OCI-LY7 (cell line): ENCODE measurements around the gene ERCC6. TPM values are rescaled to one million over a fixed set of nuclear protein-coding genes. Genes with fewer than 3 reads are reported as not detected.

Experiments used
- BruUV-seq: library from RNA; stranded (reverse); fragments of 400-500 nt; replicated peaks from 2 replicates; lab custom pipeline; 2021; lab: Mats Ljungman, UMichigan
- CTCF ChIA-PET: fragments of 300-600 bp; sonication (Branson Sonifier 250); formaldehyde crosslinking; loops from one replicate; lab custom pipeline; 2022; ENCODE audit warnings: antibody characterized with exemption; ENCODE audit not compliant: unreplicated experiment; lab: Charles Lee
- POLR2A ChIA-PET: fragments of 300-600 bp; sonication (Branson Sonifier 250); formaldehyde crosslinking; loops from one replicate; lab custom pipeline; 2022; ENCODE audit warnings: antibody characterized with exemption; lab: Charles Lee
- DNase-seq: peaks from one replicate; pipeline ENCODE4 v3.0.0-alpha.2; 2015; ENCODE audit warnings: low spot score
- H2AFZ ChIP-seq: fragments of 200-600 bp; sonication (generic), shearing (Covaris generic); 2 replicates; pipeline ENCODE4 v1.6.1; 2014; ENCODE audit warnings: mild to moderate bottlenecking, antibody characterized with exemption, low read length, moderate library complexity
- H3K27ac ChIP-seq: fragments of 200-600 bp; sonication (generic); 2 replicates; pipeline ENCODE4 v1.5.1; 2014; ENCODE audit warnings: mixed run types, low read depth, mild to moderate bottlenecking, moderate library complexity, low read length, inconsistent platforms; ENCODE audit not compliant: poor library complexity, severe bottlenecking
- H3K36me3 ChIP-seq: fragments of 200-600 bp; sonication (generic); 2 replicates; pipeline ENCODE4 v1.6.1; 2014; ENCODE audit warnings: mild to moderate bottlenecking, antibody characterized with exemption, low read length, moderate library complexity, mixed read lengths; ENCODE audit not compliant: insufficient read depth
- H3K4me1 ChIP-seq: fragments of 200-600 bp; sonication (generic); 2 replicates; pipeline ENCODE4 v1.5.1; 2014; ENCODE audit warnings: mild to moderate bottlenecking, low read length; ENCODE audit not compliant: insufficient read depth, poor library complexity, severe bottlenecking
- H3K4me2 ChIP-seq: fragments of 200-600 bp; sonication (generic); 2 replicates; pipeline ENCODE4 v1.6.1; 2014; ENCODE audit warnings: mild to moderate bottlenecking, low read length
- H3K4me3 ChIP-seq: fragments of 200-600 bp; sonication (generic); 2 replicates; pipeline ENCODE4 v1.5.1; 2014; ENCODE audit warnings: mild to moderate bottlenecking, low read depth, low read length; ENCODE audit not compliant: poor library complexity, severe bottlenecking
- H3K79me2 ChIP-seq: fragments of 200-600 bp; sonication (generic); 2 replicates; pipeline ENCODE4 v1.6.1; 2016; ENCODE audit warnings: low read depth, mild to moderate bottlenecking, low read length, moderate library complexity, mixed read lengths; ENCODE audit not compliant: insufficient read depth
- H3K9me2 ChIP-seq: fragments of 200-600 bp; sonication (generic); 2 replicates; pipeline ENCODE4 v1.6.1; 2016; ENCODE audit warnings: mild to moderate bottlenecking, low read length, mixed read lengths; ENCODE audit not compliant: insufficient read depth
- H3K9me3 ChIP-seq: fragments of 200-600 bp; sonication (generic); 2 replicates; pipeline ENCODE4 v1.6.1; 2014; ENCODE audit warnings: mild to moderate bottlenecking, mixed run types, low read length, mixed read lengths
- H4K20me1 ChIP-seq: fragments of 200-600 bp; sonication (generic); 2 replicates; pipeline ENCODE4 v1.6.1; 2014; ENCODE audit warnings: mild to moderate bottlenecking, antibody characterized with exemption, low read length, moderate library complexity, mixed read lengths; ENCODE audit not compliant: insufficient read depth
- EZH2phosphoT487 ChIP-seq: fragments of 200-600 bp; sonication (generic); IDR thresholded peaks from 2 replicates; pipeline ENCODE4 v1.6.1; 2018; ENCODE audit warnings: low read depth, borderline replicate concordance, mild to moderate bottlenecking, mixed run types, antibody characterized with exemption, low read length, moderate library complexity, mixed read lengths
- intact Hi-C: fragments of 100-400 bp; cut with micrococcal nuclease; formaldehyde crosslinking; loops from one replicate; pipeline ENCODE4 v1.10.0; 2022; ENCODE audit not compliant: unreplicated experiment
- total RNA-seq, 2 experiments: library from RNA; depleted of rRNA in 1 of 2; stranded (reverse); fragments of >200 nt in 1 of 2; shearing (Covaris generic) in 1 of 2; gene quantifications; 2 replicates each; pipeline ENCODE4 v1.2.3, GENCODE V29; 2014 to 2022
- TF ChIP-seq, protein P1 (sequence below): fragments of 200-600 bp; sonication (generic); conservative IDR thresholded peaks from 2 replicates; pipeline ENCODE4 v1.5.1; 2014; ENCODE audit warnings: mild to moderate bottlenecking, antibody characterized with exemption, low read length, moderate library complexity, mixed read lengths

Gene ERCC6
- total RNA-seq, 2 experiments from 2014 or later: 7.8 to 25.7 TPM

DNA sequence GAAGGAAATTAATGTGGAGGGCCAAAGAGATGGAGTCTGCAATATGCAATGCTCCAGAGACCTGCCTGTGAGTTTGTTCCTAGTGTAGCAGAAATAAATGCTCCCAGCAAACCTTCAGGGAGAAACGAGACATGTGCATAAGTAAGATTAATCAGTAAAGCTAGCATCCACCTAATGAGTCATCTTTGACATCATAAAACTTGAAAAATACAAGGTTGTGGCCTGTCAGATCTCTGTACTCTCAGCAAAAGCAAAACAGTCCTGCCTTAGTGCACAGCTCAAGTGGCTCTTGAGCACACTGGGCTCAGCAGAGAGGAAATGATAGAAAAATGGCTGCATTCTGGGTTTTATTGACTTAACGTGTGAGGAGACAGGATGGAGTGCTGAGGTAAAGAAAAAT, 32.5 kb upstream of the ERCC6 start:
- H3K79me2 ChIP-seq: no peaks in the 10 kb centered on the region
- POLR2A ChIA-PET: interaction anchor here (0.5 kb wide), 1 partner anchor 33 kb away, joined by 3 read pairs; no protein-coding TSS in a partner anchor
- no peak overlapping the region for H3K4me3 ChIP-seq
- no peak overlapping the region for H3K27ac ChIP-seq
- H3K9me3 ChIP-seq: no peaks in the 10 kb centered on the region
- no peak overlapping the region for H3K4me2 ChIP-seq
- no peak for DNase-seq
- H3K4me1 ChIP-seq: no peaks in the 10 kb centered on the region
- intact Hi-C loops: no loop called here
- CTCF ChIA-PET: no interaction called here
- H4K20me1 ChIP-seq: no peaks in the 10 kb centered on the region
- no peak for TF ChIP-seq EZH2phosphoT487
- H2AFZ ChIP-seq: no peak overlapping the region
- no peaks in the 10 kb centered on the region for H3K36me3 ChIP-seq
- no peaks in the 10 kb centered on the region for H3K9me2 ChIP-seq
- BruUV-seq: no TSS peak

DNA sequence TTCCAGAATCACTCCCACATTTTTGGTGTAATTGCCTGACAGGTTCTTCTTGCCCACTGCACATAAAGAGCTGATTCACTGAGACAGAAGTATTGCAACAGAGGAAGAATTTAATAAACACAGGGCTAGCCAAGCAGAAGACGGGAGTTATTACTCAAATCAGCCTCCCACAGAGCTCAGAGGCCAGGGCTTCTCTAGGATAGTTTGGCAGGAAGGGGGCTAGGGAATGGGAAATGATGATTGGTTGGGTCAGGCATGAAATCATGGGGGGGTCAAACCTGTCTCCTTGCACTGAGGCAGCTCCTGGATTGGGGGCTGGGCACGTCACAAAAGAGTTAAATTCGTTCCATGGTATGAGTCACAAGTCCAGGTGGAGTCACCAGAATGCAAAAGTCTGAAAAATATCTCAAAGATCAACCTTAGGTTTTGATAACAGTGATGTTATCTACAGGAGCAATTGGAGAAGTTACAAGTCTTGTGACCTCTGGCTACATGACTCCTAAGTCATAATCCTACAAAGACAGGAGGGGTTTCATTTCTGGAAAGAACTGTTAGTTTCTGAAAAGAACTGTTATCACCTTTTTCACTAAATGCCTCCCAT, 30.2 kb upstream of the ERCC6 start:
- no peaks in the 10 kb centered on the region for H3K9me3 ChIP-seq
- no peaks in the 10 kb centered on the region for H3K36me3 ChIP-seq
- H2AFZ ChIP-seq: no peak overlapping the region
- H3K4me2 ChIP-seq: no peak overlapping the region
- H4K20me1 ChIP-seq: no peaks in the 10 kb centered on the region
- H3K9me2 ChIP-seq: no peaks in the 10 kb centered on the region
- H3K4me3 ChIP-seq: no peak overlapping the region
- no peak overlapping the region for H3K27ac ChIP-seq
- no peak for DNase-seq
- H3K4me1 ChIP-seq: no peaks in the 10 kb centered on the region
- intact Hi-C loops: no loop called here
- TF ChIP-seq, protein P1, sequence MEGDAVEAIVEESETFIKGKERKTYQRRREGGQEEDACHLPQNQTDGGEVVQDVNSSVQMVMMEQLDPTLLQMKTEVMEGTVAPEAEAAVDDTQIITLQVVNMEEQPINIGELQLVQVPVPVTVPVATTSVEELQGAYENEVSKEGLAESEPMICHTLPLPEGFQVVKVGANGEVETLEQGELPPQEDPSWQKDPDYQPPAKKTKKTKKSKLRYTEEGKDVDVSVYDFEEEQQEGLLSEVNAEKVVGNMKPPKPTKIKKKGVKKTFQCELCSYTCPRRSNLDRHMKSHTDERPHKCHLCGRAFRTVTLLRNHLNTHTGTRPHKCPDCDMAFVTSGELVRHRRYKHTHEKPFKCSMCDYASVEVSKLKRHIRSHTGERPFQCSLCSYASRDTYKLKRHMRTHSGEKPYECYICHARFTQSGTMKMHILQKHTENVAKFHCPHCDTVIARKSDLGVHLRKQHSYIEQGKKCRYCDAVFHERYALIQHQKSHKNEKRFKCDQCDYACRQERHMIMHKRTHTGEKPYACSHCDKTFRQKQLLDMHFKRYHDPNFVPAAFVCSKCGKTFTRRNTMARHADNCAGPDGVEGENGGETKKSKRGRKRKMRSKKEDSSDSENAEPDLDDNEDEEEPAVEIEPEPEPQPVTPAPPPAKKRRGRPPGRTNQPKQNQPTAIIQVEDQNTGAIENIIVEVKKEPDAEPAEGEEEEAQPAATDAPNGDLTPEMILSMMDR: no peak
- no peaks in the 10 kb centered on the region for H3K79me2 ChIP-seq
- no TSS peak for BruUV-seq
- ChIA-PET CTCF (no interaction called here), POLR2A (interaction anchor here (0.6 kb wide), 2 partner anchors 11 to 459 kb away, joined by 3 to 8 read pairs; no protein-coding TSS in a partner anchor)

DNA sequence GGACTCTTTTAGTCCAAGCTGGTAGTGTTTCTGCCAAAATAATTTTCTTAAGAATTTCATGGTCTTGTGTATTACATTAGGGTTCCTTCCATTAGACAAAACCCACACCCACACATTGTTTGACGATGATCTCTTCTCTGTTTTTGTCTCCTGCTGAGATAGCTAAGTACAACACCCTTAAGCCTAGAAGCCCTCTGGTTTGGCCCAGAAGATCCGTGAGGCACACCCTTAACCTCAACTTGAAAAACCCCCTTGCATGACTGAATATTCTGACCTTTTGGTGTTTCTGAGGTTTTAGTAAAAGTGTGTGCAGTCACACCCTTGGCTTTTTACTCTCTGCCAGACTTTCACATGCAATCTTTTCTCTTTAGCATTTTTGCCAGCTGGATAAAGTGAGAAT, 29.3 kb upstream of the ERCC6 start:
- CTCF ChIA-PET: no interaction called here
- Histone ChIP-seq H3K4me3 (no peak overlapping the region), H3K9me3 (no peaks in the 10 kb centered on the region), H3K4me1 (no peaks in the 10 kb centered on the region), H3K9me2 (no peaks in the 10 kb centered on the region), H3K79me2 (no peaks in the 10 kb centered on the region), H2AFZ (no peak overlapping the region), H4K20me1 (no peaks in the 10 kb centered on the region), H3K27ac (no peak overlapping the region), H3K4me2 (no peak overlapping the region), H3K36me3 (no peaks in the 10 kb centered on the region)
- DNase-seq: no peak
- intact Hi-C loops: no loop called here
- POLR2A ChIA-PET: interaction anchor here (0.5 kb wide), 1 partner anchor 1282 kb away, joined by 3 read pairs; no protein-coding TSS in a partner anchor
- no peak for TF ChIP-seq EZH2phosphoT487
- TF ChIP-seq, protein P1: no peak
- BruUV-seq: no TSS peak
